K562 (cell line): Measurements from ENCODE around the gene CD151. TPM values are rescaled to one million over a fixed set of nuclear protein-coding genes. Genes with fewer than 3 reads are reported as not detected.

Experiments used
- CBFA2T2 ChIP-seq: fragments of 450-650 bp; conservative IDR thresholded peaks from 2 replicates; pipeline ENCODE4 v1.6.1; 2017; ENCODE audit warnings: mild to moderate bottlenecking
- CBFB ChIP-seq: sonication (generic); formaldehyde crosslinking; IDR thresholded peaks from 2 replicates; pipeline ENCODE4 v1.4.0; 2020; ENCODE audit warnings: mild to moderate bottlenecking, missing genetic modification reagents
- CXXC5 ChIP-seq: fragments of 250-450 bp; sonication (Bioruptor Pico); IDR thresholded peaks from 2 replicates; pipeline ENCODE4 v1.8.0; 2022; ENCODE audit warnings: inconsistent platforms, mild to moderate bottlenecking, moderate library complexity
- HDAC1 ChIP-seq, 2 experiments: fragments of 450-650 bp; IDR thresholded peaks; 2 replicates each; pipeline ENCODE4 v1.6.1; 2016 to 2017; ENCODE audit warnings: inconsistent platforms in 1 of 2, mild to moderate bottlenecking in 1 of 2, moderate library complexity in 1 of 2
- HIVEP1 ChIP-seq: fragments of 250-450 bp; sonication (Bioruptor Pico); IDR thresholded peaks from 2 replicates; pipeline ENCODE4 v1.4.0; 2020; ENCODE audit warnings: mild to moderate bottlenecking
- KLF16 ChIP-seq: IDR thresholded peaks from 2 replicates; pipeline ENCODE4 v1.6.1; 2016; ENCODE audit warnings: antibody characterized with exemption
- POLR2B ChIP-seq: fragments of 450-650 bp; IDR thresholded peaks from 2 replicates; pipeline ENCODE4 v1.6.1; 2018; ENCODE audit warnings: low read depth; ENCODE audit not compliant: partially characterized antibody
- SMARCE1 ChIP-seq: fragments of 450-650 bp; IDR thresholded peaks from 2 replicates; pipeline ENCODE4 v1.7.1; 2016; ENCODE audit warnings: mild to moderate bottlenecking
- TEAD1 ChIP-seq, 2 experiments: fragments of 450-650 bp in 1 of 2; sonication (generic) in 1 of 2; formaldehyde crosslinking; IDR thresholded peaks; 2 replicates each; pipeline versions ENCODE4 v1.4.0 to v1.8.0; 2020 to 2022; ENCODE audit warnings: mild to moderate bottlenecking in 2 of 2, missing genetic modification reagents in 1 of 2
- ZEB2 ChIP-seq: fragments of 450-650 bp; IDR thresholded peaks from 2 replicates; pipeline ENCODE4 v1.6.1; 2016
- ZNF212 ChIP-seq: fragments of 450-650 bp; formaldehyde crosslinking; IDR thresholded peaks from 2 replicates; pipeline ENCODE4 v1.4.0; 2020; ENCODE audit warnings: mild to moderate bottlenecking
- ZNF431 ChIP-seq: sonication (generic); formaldehyde crosslinking; IDR thresholded peaks from 2 replicates; pipeline ENCODE4 v1.8.0; 2022; ENCODE audit warnings: mild to moderate bottlenecking, missing genetic modification reagents
- polyA plus RNA-seq, 8 experiments: library from polyadenylated mRNA; depleted of rRNA in 4 of 8; stranded (reverse) in 5 of 8; unstranded in 3 of 8; fragments of >200 nt; fragmentation: Nextera tagmentation in 2 of 8; fragmentation: Illumina TruSeq in 1 of 8; extraction: Ambion mirVana in 2 of 8; extraction: Trizol in 1 of 8; gene quantifications; 2 replicates each; pipeline versions ENCODE4 v1.2.1 to v1.2.3, GENCODE V29; 2011 to 2014; ENCODE audit warnings: inconsistent platforms in 1 of 8, missing spikeins in 1 of 8
- total RNA-seq, 7 experiments: library from RNA; depleted of rRNA in 6 of 7; stranded (reverse); fragments of >200 nt in 6 of 7; fragmentation: Illumina TruSeq in 2 of 7; extraction: Trizol in 2 of 7; gene quantifications; 2 replicates each; pipeline versions ENCODE4 v1.2.1 to v1.2.3, GENCODE V29; 2011 to 2021; ENCODE audit warnings: low replicate concordance in 1 of 7
- TF ChIP-seq, protein P1 (sequence below), 2 experiments: fragments of 450-650 bp; formaldehyde crosslinking in 1 of 2; IDR thresholded peaks; 2 replicates each; pipeline versions ENCODE4 v1.4.0 to v1.6.1; 2014 to 2020; ENCODE audit warnings: mild to moderate bottlenecking in 2 of 2, borderline replicate concordance in 1 of 2, low read depth in 1 of 2
- TF ChIP-seq, protein P2 (sequence below): fragments of 250-450 bp; sonication (Bioruptor Pico); IDR thresholded peaks from 2 replicates; pipeline ENCODE4 v1.5.0; 2021
- TF ChIP-seq, protein P3 (sequence below): fragments of 450-650 bp; formaldehyde crosslinking; IDR thresholded peaks from 2 replicates; pipeline ENCODE4 v1.4.0; 2020; ENCODE audit warnings: mild to moderate bottlenecking, mixed read lengths
- TF ChIP-seq, protein P4 (sequence below), 3 experiments: fragments of 200-800 bp in 1 of 3; sonication (Bioruptor generic) in 1 of 3; sonication (generic) in 1 of 3; formaldehyde crosslinking in 1 of 3; IDR thresholded peaks; 2 replicates each; pipeline versions ENCODE4 v1.6.1 to v1.8.0; 2016 to 2022; ENCODE audit warnings: mild to moderate bottlenecking in 2 of 3, missing compliant biosample characterization in 2 of 3, missing genetic modification characterization in 2 of 3, missing genetic modification reagents in 1 of 3

CD151 gene
- total and polyA plus RNA-seq, 9 of the 15 experiments (the other 6 are each of a cell fraction or from before 2014, with no cell fraction given), result 2.3 to 187 (median 140) TPM

DNA sequence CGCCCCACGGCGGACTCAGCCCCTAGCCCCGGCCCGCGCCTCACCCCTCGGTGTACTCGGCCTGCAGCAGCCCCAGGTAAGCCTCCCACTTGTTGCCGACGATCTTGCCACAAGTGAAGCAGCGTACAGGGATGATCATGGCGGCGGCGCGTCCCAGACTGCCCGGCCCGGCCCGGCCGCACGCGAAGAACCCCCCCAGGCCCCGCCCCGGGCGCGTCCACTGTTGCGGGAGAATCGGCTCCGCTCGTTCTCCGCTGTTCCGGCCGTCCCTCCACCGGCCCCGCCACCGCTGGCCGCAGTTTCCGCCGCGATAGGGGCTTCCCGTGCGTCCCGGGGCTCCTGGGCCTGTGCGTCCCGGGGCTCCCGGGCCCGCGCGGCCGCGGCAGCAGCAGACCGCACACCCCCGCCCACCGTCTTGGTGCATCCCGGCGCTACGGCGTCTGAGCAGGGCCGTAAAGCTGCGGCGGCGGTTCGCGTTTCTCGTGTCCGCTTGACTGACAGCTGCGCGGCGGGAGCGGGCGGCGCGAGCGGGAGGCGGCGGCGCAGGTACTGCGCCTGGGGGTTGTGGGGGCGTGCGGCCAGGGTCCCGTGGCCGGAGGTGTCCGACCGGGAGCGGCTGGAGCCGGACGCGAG lies 9.7 kb downstream of the CD151 start, which contains the start of the genes POLR2L and TSPAN4 (continued):
- peak; percentile 13 to 88; a peak in 2 of 4 replicates for TF ChIP-seq HDAC1 (IDR thresholded peaks at IDR 0.05)
- no peak; a peak in 1 of 4 replicates for TF ChIP-seq TEAD1 (CRISPR knock-in tag; IDR thresholded peaks at IDR 0.05)
- 0 out of 2 replicates have a peak, but pooled peaks have one; percentile 38 for TF ChIP-seq HIVEP1 (CRISPR knock-in tag)
- no peak for TF ChIP-seq CBFB
- no peak for TF ChIP-seq SMARCE1
- no peak for TF ChIP-seq ZNF212
- no peak for TF ChIP-seq CBFA2T2
- TF ChIP-seq ZEB2, result no peak
- 0 out of 2 replicates have a peak, but pooled peaks have one; percentile 54 for TF ChIP-seq ZNF431 (CRISPR knock-in tag)
- peak; percentile 98 for TF ChIP-seq CXXC5 (CRISPR knock-in tag)
- TF ChIP-seq, protein P1, sequence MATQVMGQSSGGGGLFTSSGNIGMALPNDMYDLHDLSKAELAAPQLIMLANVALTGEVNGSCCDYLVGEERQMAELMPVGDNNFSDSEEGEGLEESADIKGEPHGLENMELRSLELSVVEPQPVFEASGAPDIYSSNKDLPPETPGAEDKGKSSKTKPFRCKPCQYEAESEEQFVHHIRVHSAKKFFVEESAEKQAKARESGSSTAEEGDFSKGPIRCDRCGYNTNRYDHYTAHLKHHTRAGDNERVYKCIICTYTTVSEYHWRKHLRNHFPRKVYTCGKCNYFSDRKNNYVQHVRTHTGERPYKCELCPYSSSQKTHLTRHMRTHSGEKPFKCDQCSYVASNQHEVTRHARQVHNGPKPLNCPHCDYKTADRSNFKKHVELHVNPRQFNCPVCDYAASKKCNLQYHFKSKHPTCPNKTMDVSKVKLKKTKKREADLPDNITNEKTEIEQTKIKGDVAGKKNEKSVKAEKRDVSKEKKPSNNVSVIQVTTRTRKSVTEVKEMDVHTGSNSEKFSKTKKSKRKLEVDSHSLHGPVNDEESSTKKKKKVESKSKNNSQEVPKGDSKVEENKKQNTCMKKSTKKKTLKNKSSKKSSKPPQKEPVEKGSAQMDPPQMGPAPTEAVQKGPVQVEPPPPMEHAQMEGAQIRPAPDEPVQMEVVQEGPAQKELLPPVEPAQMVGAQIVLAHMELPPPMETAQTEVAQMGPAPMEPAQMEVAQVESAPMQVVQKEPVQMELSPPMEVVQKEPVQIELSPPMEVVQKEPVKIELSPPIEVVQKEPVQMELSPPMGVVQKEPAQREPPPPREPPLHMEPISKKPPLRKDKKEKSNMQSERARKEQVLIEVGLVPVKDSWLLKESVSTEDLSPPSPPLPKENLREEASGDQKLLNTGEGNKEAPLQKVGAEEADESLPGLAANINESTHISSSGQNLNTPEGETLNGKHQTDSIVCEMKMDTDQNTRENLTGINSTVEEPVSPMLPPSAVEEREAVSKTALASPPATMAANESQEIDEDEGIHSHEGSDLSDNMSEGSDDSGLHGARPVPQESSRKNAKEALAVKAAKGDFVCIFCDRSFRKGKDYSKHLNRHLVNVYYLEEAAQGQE (IDR thresholded peaks at IDR 0.05; ENCODE audit: borderline replicate concordance), result peak; percentile 74
- TF ChIP-seq, protein P1 (CRISPR knock-in tag; IDR thresholded peaks at IDR 0.05; ENCODE audit: low read depth), result peak; percentile 80; the same call in 1 of the 2 replicates
- TF ChIP-seq KLF16, result peak; percentile 60; the same call in 1 of the 2 replicates
- TF ChIP-seq POLR2B, result peak; percentile 88
- TF ChIP-seq, protein P2, sequence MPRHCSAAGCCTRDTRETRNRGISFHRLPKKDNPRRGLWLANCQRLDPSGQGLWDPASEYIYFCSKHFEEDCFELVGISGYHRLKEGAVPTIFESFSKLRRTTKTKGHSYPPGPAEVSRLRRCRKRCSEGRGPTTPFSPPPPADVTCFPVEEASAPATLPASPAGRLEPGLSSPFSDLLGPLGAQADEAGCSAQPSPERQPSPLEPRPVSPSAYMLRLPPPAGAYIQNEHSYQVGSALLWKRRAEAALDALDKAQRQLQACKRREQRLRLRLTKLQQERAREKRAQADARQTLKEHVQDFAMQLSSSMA (CRISPR knock-in tag), result 0 out of 2 replicates have a peak, but pooled peaks have one; percentile 1
- TF ChIP-seq, protein P3, sequence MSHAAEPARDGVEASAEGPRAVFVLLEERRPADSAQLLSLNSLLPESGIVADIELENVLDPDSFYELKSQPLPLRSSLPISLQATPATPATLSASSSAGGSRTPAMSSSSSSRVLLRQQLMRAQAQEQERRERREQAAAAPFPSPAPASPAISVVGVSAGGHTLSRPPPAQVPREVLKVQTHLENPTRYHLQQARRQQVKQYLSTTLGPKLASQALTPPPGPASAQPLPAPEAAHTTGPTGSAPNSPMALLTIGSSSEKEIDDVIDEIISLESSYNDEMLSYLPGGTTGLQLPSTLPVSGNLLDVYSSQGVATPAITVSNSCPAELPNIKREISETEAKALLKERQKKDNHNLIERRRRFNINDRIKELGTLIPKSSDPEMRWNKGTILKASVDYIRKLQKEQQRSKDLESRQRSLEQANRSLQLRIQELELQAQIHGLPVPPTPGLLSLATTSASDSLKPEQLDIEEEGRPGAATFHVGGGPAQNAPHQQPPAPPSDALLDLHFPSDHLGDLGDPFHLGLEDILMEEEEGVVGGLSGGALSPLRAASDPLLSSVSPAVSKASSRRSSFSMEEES (CRISPR knock-in tag), result peak; percentile 1; the same call in 1 of the 2 replicates
- TF ChIP-seq, protein P4, sequence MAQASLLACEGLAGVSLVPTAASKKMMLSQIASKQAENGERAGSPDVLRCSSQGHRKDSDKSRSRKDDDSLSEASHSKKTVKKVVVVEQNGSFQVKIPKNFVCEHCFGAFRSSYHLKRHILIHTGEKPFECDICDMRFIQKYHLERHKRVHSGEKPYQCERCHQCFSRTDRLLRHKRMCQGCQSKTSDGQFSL (CRISPR knock-in tag; IDR thresholded peaks at IDR 0.05), result peak; percentile 91
- TF ChIP-seq, protein P4 (tag; IDR thresholded peaks at IDR 0.05), result peak in 1 of 2 experiments; percentile 93; a peak in 2 of 4 replicates
